H1 (cell line): ENCODE measurements around the gene FAN1. TPM values are rescaled to one million over a fixed set of nuclear protein-coding genes. Genes with fewer than 3 reads are reported as not detected.
A peak's percentile ranks its signal among the peaks of the same experiment; 100 is the strongest.

Experiments
- CBX8 ChIP-seq: fragments of 300-800, 300-1000 bp; sonication (generic); IDR thresholded peaks from 2 replicates; pipeline ENCODE4 v1.7.1; 2016; ENCODE audit warnings: low read depth, low read length, borderline replicate concordance
- CHD1 ChIP-seq: IDR thresholded peaks from 2 replicates; pipeline ENCODE4 v1.6.1; 2012; ENCODE audit warnings: low read depth, low read length, improper control_type of control experiment
- CTBP2 ChIP-seq: IDR thresholded peaks from 2 replicates; pipeline ENCODE4 v1.7.0; 2011; ENCODE audit warnings: borderline replicate concordance, mild to moderate bottlenecking, moderate library complexity, mixed read lengths, low read length; ENCODE audit not compliant: insufficient read depth, insufficient read length
- EZH2 ChIP-seq: fragments of 200-600 bp; sonication (generic); IDR thresholded peaks from 2 replicates; pipeline ENCODE4 v1.7.1; 2012; ENCODE audit warnings: low read depth, mild to moderate bottlenecking, moderate library complexity, low read length, inconsistent platforms; ENCODE audit not compliant: severe bottlenecking
- FOSL1 ChIP-seq: IDR thresholded peaks from 2 replicates; pipeline ENCODE4 v1.6.1; 2011; ENCODE audit warnings: mild to moderate bottlenecking, low read depth, low read length, moderate library complexity; ENCODE audit not compliant: insufficient read depth
- GABPA ChIP-seq: IDR thresholded peaks from 2 replicates; pipeline ENCODE4 v1.6.1; 2011; ENCODE audit warnings: mild to moderate bottlenecking, low read length, moderate library complexity, borderline replicate concordance; ENCODE audit not compliant: insufficient read depth
- RXRA ChIP-seq: IDR thresholded peaks from 2 replicates; pipeline ENCODE4 v1.6.1; 2011; ENCODE audit warnings: low read depth, mild to moderate bottlenecking, low read length, moderate library complexity; ENCODE audit not compliant: insufficient read depth
- SAP30 ChIP-seq: fragments of 300-600 bp; sonication (generic); IDR thresholded peaks from 2 replicates; pipeline ENCODE4 v1.7.1; 2012; ENCODE audit warnings: low read length, moderate library complexity, mild to moderate bottlenecking, inconsistent platforms; ENCODE audit not compliant: insufficient read depth, insufficient replicate concordance
- SIX5 ChIP-seq: IDR thresholded peaks from 2 replicates; pipeline ENCODE4 v1.6.1; 2011; ENCODE audit warnings: mild to moderate bottlenecking, low read depth, low read length
- SP1 ChIP-seq: IDR thresholded peaks from 2 replicates; pipeline ENCODE4 v1.6.1; 2011; ENCODE audit warnings: low read depth, low read length
- SUZ12 ChIP-seq: fragments of 200-600 bp; sonication (generic); IDR thresholded peaks from 2 replicates; pipeline ENCODE4 v1.6.1; 2012; ENCODE audit warnings: mild to moderate bottlenecking, inconsistent platforms, low read length, moderate library complexity, mixed read lengths
- TBP ChIP-seq: IDR thresholded peaks from 2 replicates; pipeline ENCODE4 v1.6.1; 2011; ENCODE audit warnings: low read depth, low read length, improper control_type of control experiment
- TCF12 ChIP-seq: IDR thresholded peaks from 2 replicates; pipeline ENCODE4 v1.6.1; 2011; ENCODE audit warnings: low read depth, mild to moderate bottlenecking, low read length
- YY1 ChIP-seq: IDR thresholded peaks from 2 replicates; pipeline ENCODE4 v1.6.1; 2011; ENCODE audit warnings: low read depth, mild to moderate bottlenecking, low read length
- polyA plus RNA-seq, 7 experiments: library from polyadenylated mRNA; depleted of rRNA in 3 of 7; stranded (reverse) in 5 of 7; unstranded in 2 of 7; fragments of >200 nt in 5 of 7; fragments of 200-250 nt in 2 of 7; gene quantifications; 1 replicate in 5 of 7; 2 replicates in 1 of 7; 4 replicates in 1 of 7; pipeline versions ENCODE4 v1.2.1 to v1.2.3, GENCODE V29; 2011 to 2013; ENCODE audit warnings: missing spikeins in 2 of 7, mixed read lengths in 2 of 7
- total RNA-seq: library from RNA; stranded (reverse); fragmentation: NEBNext Ultra II Directional; extraction: Animal tissue kit (Norgen Biotek cat#: 25700); gene quantifications from 2 replicates; pipeline ENCODE4 v1.2.1, GENCODE V29; 2021
- TF ChIP-seq, protein P1 (sequence below): IDR thresholded peaks from 2 replicates; pipeline ENCODE4 v1.6.1; 2012; ENCODE audit warnings: inconsistent platforms
- TF ChIP-seq, protein P2 (sequence below), 3 experiments: IDR thresholded peaks; 1 replicate in 2 of 3; 2 replicates in 1 of 3; pipeline versions ENCODE4 v1.5.1 to v1.6.1; 2011; ENCODE audit warnings: low read length in 3 of 3, mild to moderate bottlenecking in 3 of 3, inconsistent platforms in 2 of 3, low read depth in 1 of 3, moderate library complexity in 1 of 3; ENCODE audit not compliant: insufficient read depth in 1 of 3; ENCODE audit errors: control extremely low read depth in 1 of 3
- TF ChIP-seq, protein P3 (sequence below): IDR thresholded peaks from 2 replicates; pipeline ENCODE4 v1.6.1; 2012; ENCODE audit warnings: inconsistent platforms
- TF ChIP-seq, protein P4 (sequence below): IDR thresholded peaks from 2 replicates; pipeline ENCODE4 v1.6.1; 2011; ENCODE audit warnings: low read length, improper control_type of control experiment

FAN1 gene
- total and polyA plus RNA-seq, 2 of the 8 experiments (the other 6 are each of a cell fraction or from before 2014, with no cell fraction given), result 8.6 to 24.9 TPM

DNA sequence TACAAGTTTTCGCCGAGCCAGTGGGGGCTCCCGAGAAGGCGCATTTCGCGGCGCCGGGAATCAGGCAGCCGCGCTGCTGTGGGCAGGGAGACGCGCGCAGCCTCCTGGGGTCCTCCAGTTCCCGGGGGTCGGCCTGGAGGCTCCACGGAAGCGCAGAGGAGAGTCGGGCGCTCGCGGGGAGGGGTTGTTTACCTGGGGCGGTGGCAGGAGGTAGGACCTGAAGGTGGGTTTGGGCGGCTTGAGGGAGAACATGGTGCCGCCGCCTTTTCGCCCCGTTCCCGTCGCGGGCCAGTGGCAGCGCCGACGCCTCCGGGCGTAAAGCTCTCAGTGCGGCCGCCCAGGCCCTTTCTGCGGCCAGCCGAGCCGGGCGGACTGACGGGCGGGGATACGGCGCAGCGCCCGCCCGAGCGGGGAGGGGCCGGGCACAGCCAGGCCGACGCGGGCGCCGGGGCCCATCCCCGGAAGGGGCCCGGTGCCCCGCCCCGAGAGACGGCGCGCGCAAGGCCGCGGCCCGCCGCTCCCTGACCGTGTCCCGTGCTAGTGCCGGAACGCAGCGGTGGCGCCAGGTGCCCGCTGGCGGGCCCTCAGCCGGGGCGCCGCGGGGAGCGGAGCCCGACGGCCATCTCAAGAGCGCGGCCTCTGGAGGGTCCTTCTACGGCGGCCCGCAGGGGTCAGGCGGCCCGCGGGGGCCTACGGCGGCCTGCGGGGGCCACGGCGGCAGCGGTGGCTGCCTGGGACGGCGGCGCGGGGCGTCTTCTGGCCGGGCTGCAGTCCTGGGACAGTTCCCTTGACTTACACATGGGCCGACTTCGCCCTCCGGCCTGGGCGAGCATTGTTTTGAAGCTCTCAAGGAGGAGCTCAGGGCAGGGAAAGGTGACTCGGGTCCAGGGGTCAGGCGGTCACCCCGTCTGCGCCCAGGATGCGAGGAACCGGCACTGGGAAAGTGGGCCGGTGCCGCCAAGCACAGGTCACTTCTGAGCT, 87.8 kb downstream of the FAN1 start, which contains the start of gene MTMR10 (continued):
- TF ChIP-seq SAP30 (no peak), SIX5 (no peak), FOSL1 (no peak), SUZ12 (no peak), GABPA (no peak), TCF12 (0 out of 2 replicates have a peak, but pooled peaks have one; percentile 12), CHD1 (no peak), CTBP2 (no peak), EZH2 (no peak), YY1 (peak; percentile 62; the same call in 1 of the 2 replicates), SP1 (no peak), TBP (peak; percentile 69), RXRA (no peak), CBX8 (no peak)
- TF ChIP-seq, protein P1, sequence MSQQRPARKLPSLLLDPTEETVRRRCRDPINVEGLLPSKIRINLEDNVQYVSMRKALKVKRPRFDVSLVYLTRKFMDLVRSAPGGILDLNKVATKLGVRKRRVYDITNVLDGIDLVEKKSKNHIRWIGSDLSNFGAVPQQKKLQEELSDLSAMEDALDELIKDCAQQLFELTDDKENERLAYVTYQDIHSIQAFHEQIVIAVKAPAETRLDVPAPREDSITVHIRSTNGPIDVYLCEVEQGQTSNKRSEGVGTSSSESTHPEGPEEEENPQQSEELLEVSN, result 0 out of 2 replicates have a peak, but pooled peaks have one; percentile 5
- TF ChIP-seq, protein P2, sequence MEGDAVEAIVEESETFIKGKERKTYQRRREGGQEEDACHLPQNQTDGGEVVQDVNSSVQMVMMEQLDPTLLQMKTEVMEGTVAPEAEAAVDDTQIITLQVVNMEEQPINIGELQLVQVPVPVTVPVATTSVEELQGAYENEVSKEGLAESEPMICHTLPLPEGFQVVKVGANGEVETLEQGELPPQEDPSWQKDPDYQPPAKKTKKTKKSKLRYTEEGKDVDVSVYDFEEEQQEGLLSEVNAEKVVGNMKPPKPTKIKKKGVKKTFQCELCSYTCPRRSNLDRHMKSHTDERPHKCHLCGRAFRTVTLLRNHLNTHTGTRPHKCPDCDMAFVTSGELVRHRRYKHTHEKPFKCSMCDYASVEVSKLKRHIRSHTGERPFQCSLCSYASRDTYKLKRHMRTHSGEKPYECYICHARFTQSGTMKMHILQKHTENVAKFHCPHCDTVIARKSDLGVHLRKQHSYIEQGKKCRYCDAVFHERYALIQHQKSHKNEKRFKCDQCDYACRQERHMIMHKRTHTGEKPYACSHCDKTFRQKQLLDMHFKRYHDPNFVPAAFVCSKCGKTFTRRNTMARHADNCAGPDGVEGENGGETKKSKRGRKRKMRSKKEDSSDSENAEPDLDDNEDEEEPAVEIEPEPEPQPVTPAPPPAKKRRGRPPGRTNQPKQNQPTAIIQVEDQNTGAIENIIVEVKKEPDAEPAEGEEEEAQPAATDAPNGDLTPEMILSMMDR (IDR thresholded peaks at IDR 0.05; ENCODE audit: control extremely low read depth in 1 of 3, insufficient read depth in 1 of 3, low read depth in 1 of 3, low read length in 3 of 3), result no peak
- TF ChIP-seq, protein P3, sequence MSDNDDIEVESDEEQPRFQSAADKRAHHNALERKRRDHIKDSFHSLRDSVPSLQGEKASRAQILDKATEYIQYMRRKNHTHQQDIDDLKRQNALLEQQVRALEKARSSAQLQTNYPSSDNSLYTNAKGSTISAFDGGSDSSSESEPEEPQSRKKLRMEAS, result 0 out of 2 replicates have a peak, but pooled peaks have one; percentile 4
- TF ChIP-seq, protein P4, sequence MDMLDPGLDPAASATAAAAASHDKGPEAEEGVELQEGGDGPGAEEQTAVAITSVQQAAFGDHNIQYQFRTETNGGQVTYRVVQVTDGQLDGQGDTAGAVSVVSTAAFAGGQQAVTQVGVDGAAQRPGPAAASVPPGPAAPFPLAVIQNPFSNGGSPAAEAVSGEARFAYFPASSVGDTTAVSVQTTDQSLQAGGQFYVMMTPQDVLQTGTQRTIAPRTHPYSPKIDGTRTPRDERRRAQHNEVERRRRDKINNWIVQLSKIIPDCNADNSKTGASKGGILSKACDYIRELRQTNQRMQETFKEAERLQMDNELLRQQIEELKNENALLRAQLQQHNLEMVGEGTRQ, result no peak
